GM21423 (cell line): ENCODE data around the gene AFF2.
"Not testable (repeated sequence)": the region's sequence is repeated elsewhere in the genome, so short reads cannot be mapped to it uniquely, and the experiment has no call there.

Experiments
- ATAC-seq: cut with Tn5 transposase; IDR thresholded peaks from one replicate; pipeline ENCODE4 v1.9.1; 2021; ENCODE audit warnings: mild to moderate bottlenecking, moderate library complexity; ENCODE audit not compliant: unreplicated experiment

Gene AFF2

GRCh38 chrX:148906628-148907027 is 406.2 kb downstream of the AFF2 start:
- ATAC-seq = not testable (repeated sequence)

- ATAC-seq = no peak
Measured at GRCh38 chrX:148909758-148910157, 409.3 kb downstream of the AFF2 start.

- no peak for ATAC-seq
Measured at GRCh38 chrX:148913971-148914370, 413.6 kb downstream of the AFF2 start.

- ATAC-seq = peak; percentile 82
Measured at GRCh38 chrX:148914783-148915182, 414.4 kb downstream of the AFF2 start.

DNA sequence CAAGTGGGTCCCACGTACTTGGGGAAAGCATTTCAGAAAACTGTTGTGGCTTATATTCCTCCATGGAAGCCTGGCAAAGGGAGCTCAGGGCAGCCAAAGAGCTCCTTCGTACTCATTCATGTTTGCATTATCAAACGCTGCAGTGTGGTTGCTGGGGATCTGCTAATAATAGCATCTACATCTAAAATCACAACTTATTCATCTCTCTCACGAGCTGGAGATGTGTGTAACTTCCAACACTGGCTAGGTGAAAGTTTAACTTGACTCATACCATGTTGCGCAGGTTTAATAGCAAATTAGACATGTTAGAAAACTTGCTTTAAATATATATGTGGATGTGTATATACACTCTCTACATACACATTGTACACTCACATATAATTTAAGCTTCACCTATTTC is 415.1 kb downstream of the AFF2 start:
- no peak for ATAC-seq

GRCh38 chrX:148917441-148917840 is 417.0 kb downstream of the AFF2 start:
- ATAC-seq = no peak

DNA sequence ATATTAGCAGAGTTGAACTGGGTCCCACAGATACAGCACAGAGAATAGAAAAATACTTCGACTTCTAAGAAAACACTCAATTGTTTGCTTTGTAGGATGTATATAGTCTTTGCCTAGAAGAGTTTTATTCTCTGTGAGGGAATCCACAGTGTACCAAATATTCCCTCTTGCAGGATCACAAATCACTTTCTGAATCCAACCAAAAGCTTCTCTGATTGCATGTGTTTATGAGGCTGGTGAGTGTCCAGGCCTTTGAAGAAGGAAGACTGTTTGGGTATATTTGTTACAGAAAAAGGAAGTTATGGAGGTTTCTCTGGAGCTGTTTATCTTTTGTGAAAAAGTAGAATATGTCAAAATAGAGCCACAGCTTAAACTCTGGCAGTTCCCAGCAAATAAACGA is 423.2 kb downstream of the AFF2 start:
- ATAC-seq = no peak

- no peak for ATAC-seq
Measured at GRCh38 chrX:148926371-148926770, 426.0 kb downstream of the AFF2 start.

DNA sequence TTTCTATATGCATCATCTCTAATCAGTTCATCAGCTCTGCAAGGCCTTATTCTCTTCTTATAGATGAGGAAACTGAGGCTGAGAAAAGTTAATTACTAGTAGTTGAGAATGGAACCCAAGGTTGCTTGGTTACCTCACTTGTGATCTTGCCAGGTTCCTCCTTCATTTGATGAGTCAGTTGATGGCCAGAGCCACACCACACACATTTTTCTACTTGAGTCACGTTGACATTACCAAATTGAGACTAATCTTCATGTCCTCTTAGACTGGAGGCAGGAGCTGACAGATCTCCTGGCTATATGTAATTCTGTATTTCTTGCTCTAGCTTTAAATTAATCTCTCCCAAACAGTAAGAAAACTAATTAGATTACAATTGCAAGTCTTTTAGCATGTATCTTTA is 428.4 kb downstream of the AFF2 start:
- ATAC-seq = no peak

DNA sequence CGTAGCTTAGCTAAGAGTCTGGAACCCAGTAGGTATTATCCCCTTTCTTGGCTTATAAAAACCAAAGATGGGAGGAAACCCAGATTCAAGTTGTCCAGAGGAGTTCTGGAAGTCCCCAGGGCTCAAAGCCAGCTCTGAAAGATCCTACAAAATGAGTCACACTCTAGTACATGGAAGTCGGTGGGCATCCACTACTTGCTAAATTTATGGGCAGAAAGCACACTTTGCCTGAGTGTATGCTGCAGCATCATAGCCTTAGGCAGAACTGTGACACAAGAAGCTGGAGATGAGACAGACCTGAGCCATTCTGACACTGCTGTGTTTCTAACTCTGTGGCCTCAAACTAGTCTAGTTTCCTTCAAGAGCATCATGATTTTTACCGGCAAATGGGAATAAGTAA is 429.3 kb downstream of the AFF2 start:
- no peak for ATAC-seq

- ATAC-seq = no peak
Measured at GRCh38 chrX:148930206-148930729, 429.9 kb downstream of the AFF2 start.

DNA sequence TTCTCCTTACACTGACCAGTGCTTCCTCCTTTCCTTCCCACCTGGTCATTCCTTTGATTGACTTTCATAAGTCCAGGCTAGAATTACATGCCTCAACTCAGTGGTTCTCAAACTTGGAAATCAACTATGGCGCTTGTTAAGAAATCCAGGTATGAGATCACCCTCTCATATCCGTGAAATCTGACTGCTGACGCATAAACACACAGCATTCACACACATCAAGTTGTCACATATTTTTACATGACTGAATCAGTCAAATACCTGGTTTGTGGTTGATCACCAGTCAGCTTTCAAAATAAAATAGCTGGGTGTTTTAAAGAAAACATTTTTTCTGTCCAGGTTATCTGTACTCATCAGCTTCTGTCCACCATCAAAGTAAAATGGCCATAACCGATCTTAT is 433.5 kb downstream of the AFF2 start:
- ATAC-seq = no peak

DNA sequence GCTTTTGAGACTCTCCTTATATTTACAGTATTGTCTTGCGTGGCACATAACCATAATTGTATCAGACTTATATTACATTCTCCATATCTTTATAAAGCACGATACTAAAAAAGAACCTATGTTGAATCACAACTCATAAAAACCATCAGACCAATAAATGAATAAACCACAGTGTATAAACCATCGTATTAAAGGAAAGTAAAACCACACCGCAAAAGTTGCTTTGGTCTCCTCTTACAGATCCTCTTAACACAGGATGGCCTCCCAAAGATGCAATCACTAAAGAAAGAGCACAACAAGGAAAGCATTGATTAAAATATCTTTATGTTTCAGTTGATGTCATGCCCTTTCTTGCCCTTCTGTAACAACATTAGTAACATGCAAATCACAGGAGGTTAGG is 437.9 kb downstream of the AFF2 start:
- no peak for ATAC-seq

DNA sequence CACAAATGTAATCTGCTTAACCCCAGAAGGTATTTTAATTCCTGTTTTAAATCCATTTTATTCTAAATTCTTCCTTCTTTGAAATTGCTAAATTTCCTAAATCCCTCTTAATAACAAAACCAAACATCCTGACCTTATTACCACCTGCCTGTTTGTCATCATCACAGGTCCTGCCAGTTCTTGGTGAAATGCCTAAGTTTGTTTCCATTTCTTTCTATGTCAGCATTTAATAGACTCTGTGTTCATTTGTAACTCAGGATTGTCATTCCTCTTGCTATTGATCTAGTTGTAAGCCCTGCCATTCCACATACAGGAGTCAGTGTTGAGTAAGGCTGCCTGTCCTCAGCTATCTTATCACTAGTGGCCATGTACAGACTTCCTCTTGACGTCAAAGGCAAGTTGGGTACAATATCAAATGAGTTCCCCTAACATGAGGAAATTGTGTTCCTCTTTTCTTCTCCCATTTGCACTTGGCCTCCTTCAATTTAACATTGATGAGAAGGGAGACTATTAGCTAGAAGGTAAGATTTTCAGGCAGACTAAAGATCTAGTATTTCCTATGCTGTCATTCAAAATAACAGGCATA is 440.1 kb downstream of the AFF2 start:
- ATAC-seq = no peak

- ATAC-seq = no peak
Measured at GRCh38 chrX:148942754-148943153, 442.3 kb downstream of the AFF2 start.

DNA sequence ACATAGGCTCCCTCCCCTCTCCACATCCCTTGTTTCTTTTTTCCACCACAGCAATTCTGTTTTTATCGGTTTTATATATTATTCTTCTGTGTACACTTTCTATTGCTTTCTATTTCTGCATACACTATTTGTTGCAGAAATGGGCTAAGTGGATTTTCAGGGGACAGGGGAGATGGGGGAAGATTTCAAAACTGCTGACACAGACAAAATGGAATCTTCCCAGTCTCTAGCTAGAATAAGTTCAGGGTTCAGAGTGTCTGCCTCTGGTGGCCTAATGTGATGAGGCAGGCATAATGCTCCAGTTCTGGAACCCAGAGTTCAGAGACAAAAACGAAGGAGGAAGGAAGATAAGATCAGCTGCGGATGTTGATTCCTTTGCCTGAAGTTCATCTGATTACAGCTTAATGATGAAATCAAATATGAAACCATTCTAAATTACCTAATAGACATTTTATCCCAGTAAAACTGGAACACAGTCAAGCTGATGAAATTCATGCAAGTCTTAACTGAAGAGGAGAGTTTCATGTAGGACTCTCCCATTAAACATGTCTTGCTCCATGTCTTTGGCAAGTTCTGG is 447.1 kb downstream of the AFF2 start:
- no peak for ATAC-seq

- no peak for ATAC-seq
Measured at GRCh38 chrX:148956352-148956751, 455.9 kb downstream of the AFF2 start.

DNA sequence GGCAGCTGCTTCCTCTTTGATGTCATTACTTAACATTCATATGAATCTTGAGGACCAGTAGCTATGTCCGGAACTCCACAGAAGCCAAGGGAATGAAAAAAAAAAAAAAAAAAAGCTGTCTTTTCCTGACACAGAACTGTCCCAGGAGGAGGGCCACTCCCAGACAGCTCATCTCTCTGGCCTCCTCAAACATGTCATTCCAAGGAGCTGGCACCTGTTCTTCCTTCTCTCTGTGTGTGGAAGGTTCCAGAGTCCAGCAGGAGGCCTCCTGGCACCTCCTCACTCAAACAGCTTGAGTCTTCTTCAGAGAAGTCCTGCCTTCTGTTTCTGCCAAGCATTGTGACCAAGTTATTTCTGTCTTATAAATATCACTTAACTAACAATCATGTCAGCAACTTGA is 458.5 kb downstream of the AFF2 start:
- ATAC-seq = no peak

DNA sequence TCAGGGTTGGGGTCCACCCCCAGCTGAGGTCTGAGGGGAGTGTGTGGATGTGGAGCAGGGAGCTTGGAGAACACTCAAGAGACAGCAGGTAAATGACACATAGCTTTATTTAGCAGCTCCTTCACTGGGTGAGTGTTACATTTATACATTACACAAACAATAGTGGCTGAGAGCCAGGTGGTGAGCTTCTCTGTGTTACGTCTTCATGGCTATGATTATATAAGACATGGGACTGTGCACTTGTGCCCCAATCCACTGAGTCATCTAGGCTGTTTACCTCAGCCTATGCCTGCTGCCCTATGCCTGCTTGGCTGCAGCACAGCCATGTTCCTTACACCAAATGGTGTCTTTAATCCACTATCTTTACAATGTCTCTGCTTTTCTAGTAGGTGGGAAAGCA is 459.6 kb downstream of the AFF2 start:
- ATAC-seq = no peak

DNA sequence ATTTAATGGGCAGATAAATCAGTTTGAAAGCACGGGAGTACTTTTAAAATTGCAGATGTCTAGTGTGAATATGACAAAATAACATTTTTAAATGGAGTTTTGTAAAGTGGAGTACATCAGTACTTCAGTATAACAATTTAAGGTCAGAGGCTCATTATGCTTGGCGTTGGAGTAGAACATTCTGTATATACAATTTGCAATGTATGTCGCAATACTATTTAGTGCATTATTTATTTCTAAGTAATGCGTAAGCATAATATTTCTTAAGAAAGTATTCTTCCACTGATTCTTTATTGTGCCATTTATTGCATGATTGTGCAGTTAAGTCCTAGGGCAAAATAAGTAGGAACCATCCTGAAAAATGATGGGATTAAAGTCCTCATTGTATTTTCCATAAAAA is 461.6 kb downstream of the AFF2 start:
- ATAC-seq = no peak

GRCh38 chrX:148976571-148977400 is 476.4 kb downstream of the AFF2 start:
- ATAC-seq = no peak

DNA sequence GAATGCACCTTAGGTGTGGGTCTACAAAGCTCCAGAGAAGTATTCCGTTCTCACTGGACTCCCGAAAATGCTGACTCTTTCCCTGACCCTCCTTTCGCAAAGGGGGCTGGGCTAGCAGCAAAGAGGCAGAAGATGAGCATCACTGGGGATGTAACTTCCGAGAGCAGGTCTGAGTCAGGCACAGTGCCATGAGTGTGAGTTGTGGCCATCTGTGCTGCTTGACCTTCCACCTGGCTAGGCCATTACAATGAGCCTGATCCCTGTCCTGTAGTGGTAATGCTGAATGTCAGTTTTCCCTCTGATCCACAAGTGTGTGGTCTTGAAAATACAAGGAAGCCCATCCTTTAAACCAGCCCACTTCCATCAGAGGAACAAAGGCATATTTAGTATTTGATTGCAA is 479.4 kb downstream of the AFF2 start:
- ATAC-seq = no peak
